ENCODE measurements around the gene ID2. TPM values are rescaled to one million over a fixed set of nuclear protein-coding genes. Genes with fewer than 3 reads are reported as not detected.

ID2 gene
- total RNA-seq, 1 donor, result 717 TPM

DNA sequence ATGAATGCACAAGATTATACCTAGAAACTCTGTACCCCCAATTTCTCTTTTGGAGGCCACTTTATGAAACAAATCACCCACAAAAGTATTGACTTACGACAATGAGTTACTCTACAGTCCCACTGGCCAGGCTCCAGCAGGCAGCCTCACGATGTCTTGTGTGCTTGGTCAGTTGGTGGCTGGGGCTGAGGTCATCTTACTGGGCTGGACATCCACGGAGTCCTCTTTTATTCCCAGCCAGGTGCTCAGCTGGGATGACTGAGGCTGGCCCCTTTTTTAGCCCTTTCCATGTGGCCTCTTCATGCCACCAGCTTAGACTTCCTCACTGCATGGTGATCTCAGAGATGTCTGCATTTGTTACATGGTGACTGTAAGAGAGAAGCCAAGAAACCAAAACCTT is 8.9 kb upstream of the ID2 start:
- Histone ChIP-seq H3K9me3 (ENCODE audit: low read depth, low read length) (peaks cover 11% of the 10 kb centered on the region), H3K27me3 (ENCODE audit: insufficient read depth, low read length) (peaks cover 37% of the 10 kb centered on the region), H3K4me1 (ENCODE audit: insufficient read depth, low read length) (peaks cover 20% of the 10 kb centered on the region), H3K4me3 (ENCODE audit: low read length) (no peak overlapping the region)

GRCh38 chr2:8673381-8673780 is 8.5 kb upstream of the ID2 start:
- Histone ChIP-seq H3K4me1 (ENCODE audit: insufficient read depth, low read length) (peaks cover 24% of the 10 kb centered on the region), H3K9me3 (ENCODE audit: low read depth, low read length) (peaks cover 11% of the 10 kb centered on the region), H3K27me3 (ENCODE audit: insufficient read depth, low read length) (peaks cover 41% of the 10 kb centered on the region), H3K4me3 (ENCODE audit: low read length) (no peak overlapping the region)

GRCh38 chr2:8674420-8675009 is 7.3 kb upstream of the ID2 start:
- H3K9me3 ChIP-seq (ENCODE audit: low read depth, low read length), result peaks cover 11% of the 10 kb centered on the region
- peaks cover 30% of the 10 kb centered on the region for H3K4me1 ChIP-seq (ENCODE audit: insufficient read depth, low read length)
- peaks cover 44% of the 10 kb centered on the region for H3K27me3 ChIP-seq (ENCODE audit: insufficient read depth, low read length)
- H3K4me3 ChIP-seq (ENCODE audit: low read length), result no peak overlapping the region

- H3K4me1 ChIP-seq (ENCODE audit: insufficient read depth, low read length), result peaks cover 40% of the 10 kb centered on the region
- H3K4me3 ChIP-seq (ENCODE audit: low read length), result no peak overlapping the region
- peaks cover 11% of the 10 kb centered on the region for H3K9me3 ChIP-seq (ENCODE audit: low read depth, low read length)
- H3K27me3 ChIP-seq (ENCODE audit: insufficient read depth, low read length), result peaks cover 47% of the 10 kb centered on the region
Observed at GRCh38 chr2:8675543-8675942, 6.3 kb upstream of the ID2 start.

DNA sequence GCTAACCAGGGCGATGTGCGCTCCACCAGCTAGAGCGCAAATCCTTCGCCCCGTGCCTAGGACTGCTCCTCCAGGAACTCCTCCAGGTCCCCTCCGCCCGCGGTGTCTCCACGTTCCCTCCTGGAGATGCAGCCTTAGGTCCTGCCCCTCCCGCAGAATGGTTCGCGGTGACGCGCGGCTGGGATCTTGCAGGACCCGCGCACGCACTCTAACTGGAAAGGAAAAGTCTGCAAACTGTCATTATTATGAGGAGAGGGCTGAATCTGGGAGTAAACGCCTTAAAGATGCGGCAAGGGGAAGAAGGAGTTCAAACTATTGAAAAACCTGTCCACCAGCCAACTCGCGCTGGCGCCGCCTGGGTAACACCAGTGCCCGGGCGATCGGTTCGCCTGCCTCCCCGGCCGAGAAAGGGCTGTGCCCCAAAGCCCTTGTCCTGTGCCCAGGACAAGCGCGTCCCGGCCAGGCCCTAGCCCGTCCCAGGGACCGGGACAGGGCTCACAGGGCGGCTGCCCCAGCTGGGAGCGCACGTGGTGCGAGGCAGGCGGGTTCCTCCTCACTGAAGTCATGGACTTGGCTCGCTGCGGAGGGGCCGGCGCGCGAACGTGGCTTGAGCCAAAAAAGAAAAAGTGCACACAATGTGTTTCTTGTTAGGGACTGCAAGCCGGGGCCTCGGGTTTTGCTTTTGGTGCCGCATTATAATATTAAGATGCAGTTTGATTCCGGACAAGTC is 5.5 kb upstream of the ID2 start:
- H3K4me1 ChIP-seq (ENCODE audit: insufficient read depth, low read length), result peaks cover 46% of the 10 kb centered on the region
- peaks cover 47% of the 10 kb centered on the region for H3K27me3 ChIP-seq (ENCODE audit: insufficient read depth, low read length)
- H3K4me3 ChIP-seq (ENCODE audit: low read length), result no peak overlapping the region
- H3K9me3 ChIP-seq (ENCODE audit: low read depth, low read length), result peaks cover 11% of the 10 kb centered on the region

GRCh38 chr2:8676921-8677645 is 4.8 kb upstream of the ID2 start:
- peaks cover 48% of the 10 kb centered on the region for H3K4me1 ChIP-seq (ENCODE audit: insufficient read depth, low read length)
- H3K27me3 ChIP-seq (ENCODE audit: insufficient read depth, low read length), result peaks cover 47% of the 10 kb centered on the region
- no peak overlapping the region for H3K4me3 ChIP-seq (ENCODE audit: low read length)
- H3K9me3 ChIP-seq (ENCODE audit: low read depth, low read length), result peaks cover 11% of the 10 kb centered on the region

GRCh38 chr2:8677646-8678592 is 3.9 kb upstream of the ID2 start:
- peak overlapping the region; percentile 22 for H3K4me3 ChIP-seq (ENCODE audit: low read length)
- H3K27me3 ChIP-seq (ENCODE audit: insufficient read depth, low read length), result peaks cover 47% of the 10 kb centered on the region
- peaks cover 56% of the 10 kb centered on the region for H3K4me1 ChIP-seq (ENCODE audit: insufficient read depth, low read length)

DNA sequence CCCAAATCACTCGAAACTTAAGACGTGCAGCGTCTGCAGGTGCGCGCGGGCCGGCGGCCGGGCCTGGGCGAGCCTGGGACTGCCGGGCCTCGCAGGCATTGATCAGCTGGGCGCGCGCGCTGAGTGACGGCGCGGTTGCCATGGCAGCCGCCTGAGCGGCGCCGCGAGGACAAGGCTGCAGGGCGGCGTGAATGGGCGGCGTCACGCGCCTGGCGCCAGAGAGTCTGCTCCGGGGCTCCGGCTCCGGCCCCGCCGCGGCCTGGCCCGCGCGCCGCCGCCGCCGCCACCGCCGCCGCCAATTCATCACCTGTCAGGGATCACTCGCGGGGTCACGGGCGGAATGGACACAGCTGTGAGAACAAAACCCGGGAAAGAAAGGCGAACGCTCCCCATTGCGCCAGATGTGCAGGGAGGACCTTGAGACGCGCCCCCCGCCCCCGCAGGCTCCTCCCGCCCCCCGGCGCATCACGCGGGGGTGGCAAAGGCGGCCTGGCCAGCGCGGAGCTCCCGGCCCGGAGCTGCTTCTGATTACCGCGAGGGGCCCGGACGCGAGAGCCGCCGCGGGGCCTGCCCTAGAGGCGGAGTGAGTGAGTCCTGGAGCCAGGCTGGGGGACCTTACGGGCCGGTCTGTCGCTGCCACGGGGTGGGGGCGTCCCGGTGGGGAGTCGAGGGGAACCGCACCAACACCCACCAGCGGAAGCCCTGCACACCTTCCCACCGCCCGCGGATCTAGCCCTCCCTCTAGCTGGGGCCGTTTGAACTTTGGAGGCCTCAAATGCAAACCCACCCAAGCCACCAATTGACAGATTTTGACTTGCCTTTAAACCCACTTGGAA is 2.9 kb upstream of the ID2 start:
- Histone ChIP-seq H3K4me1 (ENCODE audit: insufficient read depth, low read length) (peaks cover 60% of the 10 kb centered on the region), H3K4me3 (ENCODE audit: low read length) (peak overlapping the region; percentile 21), H3K9me3 (ENCODE audit: low read depth, low read length) (peaks cover 8% of the 10 kb centered on the region), H3K27me3 (ENCODE audit: insufficient read depth, low read length) (peaks cover 47% of the 10 kb centered on the region)

More at GRCh38 chr2:8677646-8678592, 3.9 kb upstream of the ID2 start:
- peaks cover 11% of the 10 kb centered on the region for H3K9me3 ChIP-seq (ENCODE audit: low read depth, low read length)

GRCh38 chr2:8679567-8679826 is 2.4 kb upstream of the ID2 start:
- H3K4me1 ChIP-seq (ENCODE audit: insufficient read depth, low read length), result peaks cover 61% of the 10 kb centered on the region
- H3K4me3 ChIP-seq (ENCODE audit: low read length), result no peak overlapping the region
- H3K27me3 ChIP-seq (ENCODE audit: insufficient read depth, low read length), result peaks cover 43% of the 10 kb centered on the region
- H3K9me3 ChIP-seq (ENCODE audit: low read depth, low read length), result peaks cover 3% of the 10 kb centered on the region

DNA sequence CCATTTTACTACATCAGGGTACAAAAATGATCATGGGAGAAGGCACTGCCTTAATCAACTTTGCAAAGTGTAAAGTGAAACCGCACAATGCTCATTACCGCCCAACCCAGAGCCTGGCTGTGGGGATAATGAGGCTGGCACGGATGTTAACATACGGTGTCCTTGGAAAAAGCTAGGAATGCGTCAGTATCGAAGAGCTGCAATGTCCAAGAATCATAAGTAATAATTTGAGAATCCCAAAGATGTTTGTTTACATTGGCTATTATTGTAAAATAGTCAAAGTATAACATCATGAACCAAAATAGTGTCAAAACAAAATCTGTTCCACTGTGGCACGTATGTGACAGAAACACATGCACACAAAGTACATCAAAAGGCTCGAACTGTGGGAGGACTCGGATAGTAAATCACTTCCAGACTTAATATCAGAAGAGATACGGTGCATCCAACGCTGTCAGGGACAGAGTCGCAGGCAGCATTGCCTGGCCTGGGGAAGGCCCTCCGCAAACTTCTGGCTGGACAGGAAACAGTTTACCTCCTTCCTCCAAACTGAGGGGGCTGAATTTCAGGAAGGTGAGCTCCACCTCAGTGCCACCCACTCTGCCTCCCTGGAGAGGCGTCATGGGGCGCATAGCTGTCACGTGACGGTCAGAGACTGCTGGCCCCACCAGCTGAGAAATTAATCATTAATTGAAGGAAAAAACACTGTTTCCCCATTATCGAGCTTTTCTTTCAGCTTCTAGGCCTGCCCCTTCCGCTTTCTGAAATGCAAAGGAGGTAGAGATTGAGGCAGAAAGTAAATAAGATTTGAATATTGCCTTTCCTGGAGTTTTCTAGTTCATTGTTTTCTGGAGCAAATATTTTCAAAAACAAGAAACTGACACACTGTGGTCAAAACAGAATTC is 1.8 kb upstream of the ID2 start:
- no peaks in the 10 kb centered on the region for H3K9me3 ChIP-seq (ENCODE audit: low read depth, low read length)
- peaks cover 67% of the 10 kb centered on the region for H3K4me1 ChIP-seq (ENCODE audit: insufficient read depth, low read length)
- H3K4me3 ChIP-seq (ENCODE audit: low read length), result no peak overlapping the region
- H3K27me3 ChIP-seq (ENCODE audit: insufficient read depth, low read length), result peaks cover 39% of the 10 kb centered on the region

DNA sequence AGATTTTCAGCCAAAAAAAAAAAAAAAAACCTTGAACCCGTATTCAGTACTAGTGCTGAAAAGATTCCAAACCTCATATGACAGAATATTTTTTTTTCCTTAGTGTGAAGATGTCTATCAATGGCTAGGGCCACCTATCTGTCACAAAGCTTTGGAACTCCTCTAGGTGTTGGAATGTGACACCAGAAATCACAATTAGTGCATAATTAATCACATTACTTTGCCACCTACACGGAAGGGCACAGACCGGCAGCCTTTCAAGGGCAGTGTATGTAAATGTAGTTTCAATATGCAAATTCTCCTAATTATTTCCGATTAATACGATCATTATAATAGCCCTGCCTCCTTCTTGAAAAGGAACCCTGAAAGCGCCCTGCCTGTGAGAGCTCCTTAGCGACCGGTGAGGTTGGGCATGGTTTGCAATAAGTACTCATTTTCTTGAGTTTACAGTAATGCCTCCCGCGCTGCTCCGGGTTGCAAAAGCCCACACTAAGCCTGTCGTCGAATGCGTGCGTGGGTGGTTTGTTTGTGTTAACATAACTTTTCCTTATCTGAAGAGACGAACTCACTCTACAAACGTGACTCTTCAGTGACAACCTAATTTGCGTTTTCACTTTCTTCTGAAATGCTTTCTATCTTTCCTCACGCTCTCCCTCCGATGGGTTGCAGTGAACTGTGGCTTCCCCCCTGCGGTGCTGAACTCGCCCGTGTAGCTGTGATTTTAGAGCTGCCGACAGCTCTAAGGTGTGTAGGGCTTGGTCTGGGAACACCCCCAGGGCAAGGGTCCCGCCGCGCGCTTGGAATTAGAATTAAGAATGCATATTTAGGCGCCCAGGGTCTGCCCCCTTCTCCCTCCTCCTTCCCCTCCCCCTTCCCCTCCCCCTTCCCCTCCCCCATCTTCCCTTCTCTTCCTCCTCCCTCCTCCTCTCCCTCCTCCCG is 765 bp upstream of the ID2 start:
- peaks cover 71% of the 10 kb centered on the region for H3K4me1 ChIP-seq (ENCODE audit: insufficient read depth, low read length)
- no peaks in the 10 kb centered on the region for H3K9me3 ChIP-seq (ENCODE audit: low read depth, low read length)
- peak overlapping the region; percentile 56 for H3K4me3 ChIP-seq (ENCODE audit: low read length)
- H3K27me3 ChIP-seq (ENCODE audit: insufficient read depth, low read length), result peaks cover 29% of the 10 kb centered on the region

DNA sequence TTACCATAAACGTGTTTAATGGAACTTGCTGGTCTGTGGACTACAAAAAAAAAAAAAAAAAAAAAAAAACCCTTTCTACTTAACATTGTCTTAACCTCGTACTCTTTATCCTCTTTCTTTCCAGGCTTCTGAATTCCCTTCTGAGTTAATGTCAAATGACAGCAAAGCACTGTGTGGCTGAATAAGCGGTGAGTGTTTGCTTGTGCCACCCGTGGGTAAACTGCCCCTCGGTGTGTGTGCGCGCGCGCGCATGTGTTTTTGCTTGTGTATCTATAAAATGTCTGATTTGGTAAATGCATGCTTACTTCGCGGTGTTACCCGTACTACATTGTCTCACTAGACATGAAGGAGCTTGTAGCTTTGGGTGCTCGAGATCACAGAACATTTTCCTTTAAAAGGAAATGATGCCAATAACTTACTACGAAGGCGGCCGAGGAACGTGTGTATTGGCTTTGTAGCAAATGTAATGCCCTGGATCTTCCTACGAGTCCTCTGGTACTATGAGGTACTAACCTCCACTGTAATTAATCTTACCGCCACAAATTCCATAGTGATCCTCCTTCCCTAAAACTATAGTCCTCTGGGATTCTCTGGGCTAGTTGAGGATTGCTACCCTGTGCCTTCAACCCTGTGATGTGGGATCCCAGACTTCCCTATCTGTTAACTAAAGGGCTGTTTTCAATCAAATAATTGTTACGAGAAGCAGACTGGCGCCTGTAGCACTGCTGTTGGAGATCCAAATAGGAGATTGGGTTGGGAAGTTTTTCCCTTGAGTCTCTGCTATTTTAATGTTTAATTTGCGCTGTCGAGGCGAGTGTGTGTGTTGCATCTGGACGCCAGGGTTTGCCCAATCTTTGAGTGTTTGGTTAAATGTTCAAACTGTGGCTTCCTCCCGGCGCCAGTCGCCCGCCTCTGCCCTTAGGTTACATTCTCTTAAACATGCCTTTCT is 1.1 kb downstream of the ID2 start:
- Histone ChIP-seq H3K4me3 (ENCODE audit: low read length) (peak overlapping the region; percentile 90), H3K9me3 (ENCODE audit: low read depth, low read length) (no peaks in the 10 kb centered on the region), H3K4me1 (ENCODE audit: insufficient read depth, low read length) (peaks cover 52% of the 10 kb centered on the region), H3K27me3 (ENCODE audit: insufficient read depth, low read length) (peaks cover 10% of the 10 kb centered on the region)
